Muscle of arm (tissue), 12 donors: ENCODE results near the gene PKNOX2. TPM values are rescaled to one million over a fixed set of nuclear protein-coding genes. Genes with fewer than 3 reads are reported as not detected.
A peak's percentile ranks its signal among the peaks of the same experiment; 100 is the strongest.

ENCODE experiments used
- DNase-seq: peaks from one replicate; pipeline ENCODE4 v3.0.0-alpha.2; 2013
- polyA plus RNA-seq, 12 donors: library from polyadenylated mRNA; unstranded; fragments of 120-200 nt; gene quantifications; one replicate each; pipeline ENCODE4 v1.2.1, GENCODE V29; 2013; ENCODE audit not compliant: insufficient read length in 12 of 12

PKNOX2 gene
- polyA plus RNA-seq, 12 donors = 18.8 to 53.6 (median 25.8) TPM; not detected in 1

DNA sequence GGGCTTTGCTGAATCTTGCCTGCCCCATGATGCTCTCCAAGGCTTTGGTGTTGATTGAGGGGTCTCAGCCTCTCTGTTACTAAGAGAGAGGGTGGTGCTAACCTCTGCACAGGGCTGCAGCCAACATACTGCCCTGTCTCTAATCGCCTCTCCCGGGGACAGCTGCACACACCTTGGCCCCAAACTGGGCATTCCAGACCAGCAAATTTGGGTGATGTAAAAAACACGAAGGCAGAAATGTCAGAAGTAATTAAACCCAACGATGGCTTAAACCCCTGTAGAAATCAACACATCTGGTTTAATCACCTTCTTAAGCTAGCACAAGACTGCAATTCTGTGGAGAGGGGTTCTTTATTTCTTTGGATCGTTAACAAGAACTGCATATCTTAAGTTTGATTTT, 215.0 kb downstream of the PKNOX2 start:
- no peak for DNase-seq

GRCh38 chr11:125379981-125380380, 215.4 kb downstream of the PKNOX2 start:
- DNase-seq = no peak

GRCh38 chr11:125380756-125381445, 216.3 kb downstream of the PKNOX2 start:
- no peak for DNase-seq

DNA sequence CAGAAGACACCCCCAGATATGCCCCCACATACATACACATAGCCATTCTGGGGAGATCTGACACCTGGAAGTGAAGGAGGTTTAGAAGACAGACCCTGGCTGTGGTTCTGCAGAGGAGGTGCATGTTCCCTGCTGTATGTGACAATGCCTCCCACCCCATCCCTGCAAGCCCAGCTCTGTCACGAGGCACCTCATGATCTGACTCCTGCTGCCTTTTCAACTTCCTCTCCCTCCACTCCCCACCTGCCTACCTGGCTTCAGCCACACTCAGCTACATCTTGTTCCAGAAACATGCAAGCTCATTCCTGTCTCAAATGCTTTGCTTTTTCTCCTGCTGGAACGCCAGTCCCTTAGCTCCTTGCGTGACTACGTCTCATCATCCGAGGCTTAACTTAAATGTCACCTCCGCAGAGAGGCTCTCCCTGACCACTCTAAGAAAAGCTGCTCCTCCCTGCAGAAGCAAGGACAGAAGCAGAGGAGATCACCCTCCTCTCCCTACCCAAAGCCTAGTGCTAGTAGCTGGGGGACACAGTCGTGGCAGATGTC, 217.0 kb downstream of the PKNOX2 start:
- no peak for DNase-seq

GRCh38 chr11:125382314-125382791, 217.8 kb downstream of the PKNOX2 start:
- DNase-seq = no peak

- DNase-seq = no peak
Measured at GRCh38 chr11:125382822-125383221, 218.3 kb downstream of the PKNOX2 start.

- no peak for DNase-seq
Measured at GRCh38 chr11:125384825-125385224, 220.3 kb downstream of the PKNOX2 start.

GRCh38 chr11:125387901-125388300, 223.3 kb downstream of the PKNOX2 start:
- no peak for DNase-seq

GRCh38 chr11:125388611-125389010, 224.1 kb downstream of the PKNOX2 start:
- no peak for DNase-seq

- no peak for DNase-seq
Measured at GRCh38 chr11:125389339-125390166, 225.0 kb downstream of the PKNOX2 start.

DNA sequence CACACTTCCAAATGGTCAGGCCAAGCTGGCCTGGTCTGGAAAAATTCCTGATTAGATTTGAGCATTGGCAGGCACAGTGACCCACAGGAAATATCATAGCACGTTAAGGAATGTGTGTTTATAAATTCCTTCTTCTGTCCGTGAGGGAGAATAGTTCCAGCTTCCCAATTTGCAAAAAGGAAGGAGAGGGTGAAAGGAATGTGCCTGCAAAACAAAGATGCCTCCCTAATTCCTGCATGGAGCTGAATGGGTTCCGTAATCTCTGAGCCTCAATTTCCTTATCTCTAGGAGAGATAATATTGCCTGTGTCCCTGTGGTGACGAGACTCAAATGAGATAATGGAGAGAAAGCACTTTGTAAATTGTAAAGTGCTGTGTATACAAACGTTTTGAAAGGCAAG, 226.4 kb downstream of the PKNOX2 start:
- DNase-seq = no peak

- DNase-seq = no peak
Measured at GRCh38 chr11:125393331-125393730, 228.8 kb downstream of the PKNOX2 start.

DNA sequence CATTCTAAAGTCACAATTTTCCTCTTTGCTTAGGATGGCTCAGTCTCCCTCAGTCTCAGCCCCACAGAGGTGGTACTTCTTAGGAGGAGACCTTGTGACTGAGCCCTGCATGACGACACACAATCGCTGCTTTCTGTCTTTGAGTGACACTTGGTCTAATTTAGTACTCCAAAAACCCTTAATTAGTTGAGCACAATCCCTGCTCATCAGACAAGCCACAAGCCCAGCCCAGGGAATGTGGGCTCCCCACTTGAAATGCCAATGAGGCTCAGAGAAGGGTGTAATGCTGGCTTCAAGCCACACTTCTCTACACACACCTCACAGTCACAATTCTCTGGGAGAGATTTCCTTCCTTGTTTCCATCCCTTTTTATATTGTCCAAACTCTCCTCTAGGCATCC, 229.7 kb downstream of the PKNOX2 start:
- DNase-seq = no peak

- no peak for DNase-seq
Measured at GRCh38 chr11:125397421-125397820, 232.9 kb downstream of the PKNOX2 start.

DNA sequence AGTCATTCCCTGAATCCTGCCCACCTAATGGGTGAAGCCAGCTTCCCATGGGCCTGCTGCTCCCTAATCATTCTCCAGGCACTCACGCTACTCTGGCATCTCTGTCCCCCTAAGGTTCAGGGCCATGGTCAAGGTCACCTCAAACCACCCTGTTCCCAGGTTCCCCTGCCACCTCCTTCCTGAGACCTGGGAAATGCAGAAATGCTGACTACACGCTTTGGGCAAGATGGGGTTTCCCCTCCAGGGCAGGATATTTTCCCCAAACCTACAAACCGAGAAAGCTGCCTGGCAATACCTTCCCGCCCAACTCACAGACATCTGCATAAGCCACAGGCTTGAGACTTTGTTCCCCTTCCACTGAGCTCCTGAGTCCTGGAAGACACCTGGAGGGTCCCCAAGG, 233.9 kb downstream of the PKNOX2 start:
- DNase-seq = no peak

- no peak for DNase-seq
Measured at GRCh38 chr11:125398994-125399640, 234.6 kb downstream of the PKNOX2 start.

DNA sequence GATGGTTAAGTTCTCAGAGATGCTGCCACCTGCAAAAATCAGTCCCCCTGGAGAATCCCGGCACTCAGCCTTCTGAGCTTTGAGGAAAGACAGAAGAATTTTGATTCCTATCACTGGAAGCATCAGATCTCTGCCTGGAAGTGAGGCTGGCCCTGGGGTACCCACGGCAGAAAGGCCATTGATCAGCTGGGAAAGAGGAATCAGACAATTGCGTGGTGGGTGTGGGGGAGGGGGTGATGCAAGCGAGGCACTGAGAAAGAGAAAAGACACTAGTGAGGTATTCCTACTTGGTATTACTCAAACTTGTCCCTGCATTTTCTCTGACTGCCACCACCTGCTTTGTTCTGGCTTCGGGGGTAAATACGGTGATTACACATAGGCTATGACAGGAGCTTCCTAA, 235.4 kb downstream of the PKNOX2 start:
- DNase-seq = no peak

- no peak for DNase-seq
Measured at GRCh38 chr11:125401235-125401634, 236.7 kb downstream of the PKNOX2 start.

DNA sequence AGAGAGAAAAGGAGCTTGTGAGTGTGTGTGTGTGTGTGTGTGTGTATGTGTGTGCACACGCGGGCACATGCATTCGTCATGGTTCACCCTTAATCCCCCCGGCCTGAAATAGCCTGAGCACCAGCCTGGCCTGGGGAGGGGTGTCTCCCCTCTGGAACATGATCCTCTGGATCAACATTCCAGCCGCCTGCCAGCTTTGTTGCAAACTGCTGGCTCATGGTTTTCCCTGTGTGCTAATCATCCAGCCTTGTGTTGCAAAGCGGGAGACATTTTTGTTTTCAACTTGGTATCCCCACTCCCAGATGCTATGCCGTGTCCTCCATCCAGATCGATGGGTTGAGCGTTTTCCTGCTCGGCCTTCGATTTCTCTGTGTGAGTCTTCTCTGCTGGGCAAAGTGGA, 237.2 kb downstream of the PKNOX2 start:
- peak; percentile 51 for DNase-seq

DNA sequence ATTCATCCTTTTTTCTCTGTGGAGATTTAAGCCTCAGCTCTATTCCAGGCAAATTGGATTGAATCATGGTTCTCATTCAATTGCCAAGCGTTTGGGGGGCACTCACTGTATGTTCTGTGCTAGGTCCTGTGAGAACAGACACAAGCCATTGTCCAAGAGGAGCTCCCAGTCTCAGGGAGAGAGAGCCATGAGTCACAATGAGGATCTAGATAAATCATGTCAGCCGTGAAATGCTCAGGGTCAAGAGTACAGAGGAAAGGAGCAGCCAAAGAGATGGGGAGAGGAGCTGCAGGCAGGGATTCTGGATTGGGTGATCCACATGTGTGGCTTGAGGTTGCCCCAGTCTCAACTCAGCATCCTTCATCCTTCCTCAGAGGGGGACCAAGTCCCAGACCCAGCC, 237.9 kb downstream of the PKNOX2 start:
- no peak for DNase-seq

GRCh38 chr11:125404157-125404810, 239.7 kb downstream of the PKNOX2 start:
- DNase-seq = peak; percentile 28
